Measurements from ENCODE around the gene DNAH1. TPM values are rescaled to one million over a fixed set of nuclear protein-coding genes. Genes with fewer than 3 reads are reported as not detected.

The DNAH1 gene
- total RNA-seq, 1 donor from 2014 or later = 2.2 TPM

GRCh38 chr3:52305926-52306325 is 10.2 kb upstream of the DNAH1 start:
- H3K9me3 ChIP-seq (replicated peaks) = no peaks in the 10 kb centered on the region
- H3K4me1 ChIP-seq = no peaks in the 10 kb centered on the region
- no peak for DNase-seq
- intact Hi-C loops (cut with micrococcal nuclease) = no loop called here
- no peaks in the 10 kb centered on the region for H3K36me3 ChIP-seq
- H3K27ac ChIP-seq (replicated peaks) = no peak overlapping the region
- no peaks in the 10 kb centered on the region for H3K27me3 ChIP-seq (ENCODE audit: low read depth)
- H3K4me3 ChIP-seq = no peak overlapping the region
- no peak for TF ChIP-seq CTCF (IDR thresholded peaks at IDR 0.05; ENCODE audit: borderline replicate concordance)

- no peaks in the 10 kb centered on the region for H3K4me1 ChIP-seq
- H3K9me3 ChIP-seq (replicated peaks) = no peaks in the 10 kb centered on the region
- TF ChIP-seq CTCF (IDR thresholded peaks at IDR 0.05; ENCODE audit: borderline replicate concordance) = no peak
- H3K36me3 ChIP-seq = no peaks in the 10 kb centered on the region
- no peak overlapping the region for H3K27ac ChIP-seq (replicated peaks)
- intact Hi-C loops (cut with micrococcal nuclease) = no loop called here
- no peak for DNase-seq
- H3K4me3 ChIP-seq = no peak overlapping the region
- H3K27me3 ChIP-seq (ENCODE audit: low read depth) = no peaks in the 10 kb centered on the region
Measured at GRCh38 chr3:52306978-52307377, 9.1 kb upstream of the DNAH1 start.

GRCh38 chr3:52308308-52308707 is 7.8 kb upstream of the DNAH1 start:
- Histone ChIP-seq H3K4me1 (peaks cover 2% of the 10 kb centered on the region), H3K27ac (replicated peaks) (no peak overlapping the region), H3K27me3 (ENCODE audit: low read depth) (no peaks in the 10 kb centered on the region), H3K36me3 (no peaks in the 10 kb centered on the region), H3K9me3 (replicated peaks) (no peaks in the 10 kb centered on the region), H3K4me3 (no peak overlapping the region)
- no peak for TF ChIP-seq CTCF (IDR thresholded peaks at IDR 0.05; ENCODE audit: borderline replicate concordance)
- intact Hi-C loops (cut with micrococcal nuclease) = no loop called here
- no peak for DNase-seq

- H3K4me1 ChIP-seq = peaks cover 14% of the 10 kb centered on the region
- H3K27me3 ChIP-seq (ENCODE audit: low read depth) = no peaks in the 10 kb centered on the region
- no peak for TF ChIP-seq CTCF (IDR thresholded peaks at IDR 0.05; ENCODE audit: borderline replicate concordance)
- H3K9me3 ChIP-seq (replicated peaks) = no peaks in the 10 kb centered on the region
- H3K27ac ChIP-seq (replicated peaks) = no peak overlapping the region
- H3K36me3 ChIP-seq = no peaks in the 10 kb centered on the region
- no peak overlapping the region for H3K4me3 ChIP-seq
- DNase-seq = no peak
- intact Hi-C loops (cut with micrococcal nuclease) = no loop called here
Measured at GRCh38 chr3:52310861-52311575, 5.1 kb upstream of the DNAH1 start.

GRCh38 chr3:52311576-52312119 is 4.5 kb upstream of the DNAH1 start:
- DNase-seq = no peak
- Histone ChIP-seq H3K4me1 (peaks cover 14% of the 10 kb centered on the region), H3K27me3 (ENCODE audit: low read depth) (no peaks in the 10 kb centered on the region), H3K27ac (replicated peaks) (no peak overlapping the region), H3K36me3 (no peaks in the 10 kb centered on the region), H3K4me3 (no peak overlapping the region), H3K9me3 (replicated peaks) (no peaks in the 10 kb centered on the region)
- intact Hi-C loops (cut with micrococcal nuclease) = no loop called here
- no peak for TF ChIP-seq CTCF (IDR thresholded peaks at IDR 0.05; ENCODE audit: borderline replicate concordance)

Data from left ventricle myocardium inferior (tissue), 1 donor.